Left ventricle myocardium superior (tissue), 1 donor: Measurements from ENCODE around the gene SPRR2B. TPM values are rescaled to one million over a fixed set of nuclear protein-coding genes. Genes with fewer than 3 reads are reported as not detected.
"Not testable (repeated sequence)": the region's sequence is repeated elsewhere in the genome, so short reads cannot be mapped to it uniquely, and the experiment has no call there.

Source experiments
- ATAC-seq: fragments of 200-7000 bp; cut with Tn5 transposase; one replicate; pipeline ENCODE4 v1.9.1; 2020; ENCODE audit warnings: mild to moderate bottlenecking, moderate library complexity
- DNase-seq: peaks from one replicate; pipeline ENCODE4 v3.0.0-alpha.2; 2020
- intact Hi-C: fragments of 100-400 bp; cut with micrococcal nuclease; formaldehyde crosslinking; loops from one replicate; pipeline ENCODE4 v1.11.0; 2022
- long read RNA-seq: library from polyadenylated mRNA; unstranded; transcript quantifications from one replicate; pipeline ENCODE4 v2.0.0, GENCODE V29; 2021
- total RNA-seq: library from RNA; stranded (reverse); fragmentation: NEBNext Ultra II Directional; extraction: Animal tissue kit (Norgen Biotek cat#: 25700); gene quantifications from one replicate; pipeline ENCODE4 v1.2.1, GENCODE V29; 2021
- donor health status: DM: no; HTN: yes; CAD: no; lungs with severe emphysema.

The SPRR2B gene
- total RNA-seq: not detected
- long read RNA-seq: 0 reads

- ATAC-seq: no peak
- intact Hi-C loops: no loop called here
- no peak for DNase-seq
These were observed at the start of gene SPRR2B for GRCh38 chr1:153071511-153071910. Gene SPRR2B (minus strand): TSS chr1:153071611. CDS start chr1:153070839, 772 bp downstream.

GRCh38 chr1:153120945-153121344 is 49.5 kb upstream of the SPRR2B start:
- ATAC-seq (no peak), DNase-seq (no peak)
- intact Hi-C loops: no loop called here

GRCh38 chr1:153119491-153119971 is 48.1 kb upstream of the SPRR2B start:
- DNase-seq: no peak
- intact Hi-C loops: no loop called here
- no peak for ATAC-seq

- intact Hi-C loops, ATAC-seq: not testable (repeated sequence)
These were observed 43.9 kb upstream of the SPRR2B start for GRCh38 chr1:153115264-153115663.

GRCh38 chr1:153113416-153113815 is 42.0 kb upstream of the SPRR2B start, which contains the start of gene SPRR2F:
Gene SPRR2F (minus strand): TSS chr1:153113516. CDS start chr1:153112733, 783 bp downstream.
- ATAC-seq: no peak
- no peak for DNase-seq
- intact Hi-C loops: no loop called here

More at GRCh38 chr1:153115264-153115663, 43.9 kb upstream of the SPRR2B start:
- not testable (repeated sequence) for DNase-seq

- ATAC-seq, DNase-seq, intact Hi-C loops: not testable (repeated sequence)
These were observed 41.0 kb upstream of the SPRR2B start for GRCh38 chr1:153112454-153112853.

- intact Hi-C loops: no loop called here
- DNase-seq (no peak), ATAC-seq (no peak)
These were observed 28.8 kb upstream of the SPRR2B start for GRCh38 chr1:153100245-153100644.

- ATAC-seq (no peak), DNase-seq (no peak)
- intact Hi-C loops: no loop called here
These were observed 28.1 kb upstream of the SPRR2B start for GRCh38 chr1:153099461-153100045.

- ATAC-seq: no peak
- DNase-seq: no peak
- intact Hi-C loops: no loop called here
These were observed 24.4 kb upstream of the SPRR2B start for GRCh38 chr1:153095764-153096163.

- DNase-seq: no peak
- intact Hi-C loops: no loop called here
- ATAC-seq: no peak
These were observed 23.0 kb upstream of the SPRR2B start, which contains the start of gene SPRR2E for GRCh38 chr1:153094426-153094825. Gene SPRR2E (minus strand): TSS chr1:153094526. CDS start chr1:153093751, 775 bp downstream.

- DNase-seq: no peak
- intact Hi-C loops: no loop called here
- no peak for ATAC-seq
These were observed 16.2 kb upstream of the SPRR2B start for GRCh38 chr1:153087652-153088051.

GRCh38 chr1:153081736-153082135 is 10.3 kb upstream of the SPRR2B start:
- no peak for ATAC-seq
- no peak for DNase-seq
- intact Hi-C loops: no loop called here

GRCh38 chr1:153072806-153073726 is 1.7 kb upstream of the SPRR2B start:
- DNase-seq (no peak), ATAC-seq (no peak)
- intact Hi-C loops: no loop called here

- intact Hi-C loops: no loop called here
- DNase-seq: no peak
- no peak for ATAC-seq
These were observed 1.2 kb downstream of the SPRR2B start for GRCh38 chr1:153070243-153070642.

- intact Hi-C loops: no loop called here
- DNase-seq (no peak), ATAC-seq (no peak)
These were observed 12.3 kb downstream of the SPRR2B start for GRCh38 chr1:153058826-153059784.

- ATAC-seq (no peak), DNase-seq (no peak)
- intact Hi-C loops: no loop called here
These were observed 13.3 kb downstream of the SPRR2B start for GRCh38 chr1:153058154-153058553.

GRCh38 chr1:153057375-153057774 is 14.0 kb downstream of the SPRR2B start, which contains the start of gene SPRR2A:
Gene SPRR2A (minus strand): TSS chr1:153057512. CDS start chr1:153056735, 777 bp downstream.
- DNase-seq (no peak), ATAC-seq (no peak)
- intact Hi-C loops: no loop called here

GRCh38 chr1:153056111-153056510 is 15.3 kb downstream of the SPRR2B start:
- intact Hi-C loops, ATAC-seq, DNase-seq: not testable (repeated sequence)

- no peak for DNase-seq
- intact Hi-C loops: no loop called here
- ATAC-seq: no peak
These were observed 22.2 kb downstream of the SPRR2B start for GRCh38 chr1:153049211-153049610.
